ENCODE data around the gene ZNF217. TPM values are rescaled to one million over a fixed set of nuclear protein-coding genes. Genes with fewer than 3 reads are reported as not detected.

The ZNF217 gene
- total and polyA plus RNA-seq, 2 experiments from 2014 or later: 4.7 to 32.4 TPM

DNA sequence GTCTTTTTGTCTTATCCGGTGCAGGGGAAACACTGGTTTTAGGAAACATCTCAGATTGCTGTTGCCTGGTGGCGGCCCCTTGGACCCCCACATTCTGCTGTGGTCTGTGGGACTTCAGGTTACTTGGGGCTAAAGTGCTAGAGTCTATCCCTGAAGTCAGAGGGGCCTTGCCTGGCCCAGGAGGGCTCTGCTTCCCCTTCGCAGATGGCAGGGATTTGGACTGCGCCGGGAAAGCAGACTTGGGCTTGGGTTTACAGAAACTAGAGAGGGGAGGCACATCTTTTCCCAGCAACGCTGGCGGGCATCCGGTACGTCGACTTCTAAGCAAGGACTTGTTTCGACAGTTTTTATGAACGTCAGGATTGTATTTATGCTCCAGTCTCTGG lies 17.5 kb downstream of the ZNF217 start:
- no peak for DNase-seq (ENCODE audit: low spot score)
- 94% methylated on average over 12 of the region's 12 CpGs for WGBS (ENCODE audit: low lambda C conversion rate, missing lambda C conversion rate)
- H3K36me3 ChIP-seq (replicated peaks; ENCODE audit: insufficient read depth, low read depth): no peaks in the 10 kb centered on the region
- TF ChIP-seq EZH2phosphoT487 (IDR thresholded peaks at IDR 0.05; ENCODE audit: low read depth, severe bottlenecking, unreplicated experiment): no peak
- no peak for TF ChIP-seq EZH2 (IDR thresholded peaks at IDR 0.05; ENCODE audit: borderline replicate concordance)
- TF ChIP-seq, protein P1, sequence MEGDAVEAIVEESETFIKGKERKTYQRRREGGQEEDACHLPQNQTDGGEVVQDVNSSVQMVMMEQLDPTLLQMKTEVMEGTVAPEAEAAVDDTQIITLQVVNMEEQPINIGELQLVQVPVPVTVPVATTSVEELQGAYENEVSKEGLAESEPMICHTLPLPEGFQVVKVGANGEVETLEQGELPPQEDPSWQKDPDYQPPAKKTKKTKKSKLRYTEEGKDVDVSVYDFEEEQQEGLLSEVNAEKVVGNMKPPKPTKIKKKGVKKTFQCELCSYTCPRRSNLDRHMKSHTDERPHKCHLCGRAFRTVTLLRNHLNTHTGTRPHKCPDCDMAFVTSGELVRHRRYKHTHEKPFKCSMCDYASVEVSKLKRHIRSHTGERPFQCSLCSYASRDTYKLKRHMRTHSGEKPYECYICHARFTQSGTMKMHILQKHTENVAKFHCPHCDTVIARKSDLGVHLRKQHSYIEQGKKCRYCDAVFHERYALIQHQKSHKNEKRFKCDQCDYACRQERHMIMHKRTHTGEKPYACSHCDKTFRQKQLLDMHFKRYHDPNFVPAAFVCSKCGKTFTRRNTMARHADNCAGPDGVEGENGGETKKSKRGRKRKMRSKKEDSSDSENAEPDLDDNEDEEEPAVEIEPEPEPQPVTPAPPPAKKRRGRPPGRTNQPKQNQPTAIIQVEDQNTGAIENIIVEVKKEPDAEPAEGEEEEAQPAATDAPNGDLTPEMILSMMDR (IDR thresholded peaks at IDR 0.05; ENCODE audit: poor library complexity): no peak
- peaks cover 27% of the 10 kb centered on the region for H4K20me1 ChIP-seq (ENCODE audit: insufficient read depth, poor library complexity, severe bottlenecking)
- no peak overlapping the region for H3K4me3 ChIP-seq
- H3K9me2 ChIP-seq (replicated peaks; ENCODE audit: insufficient read depth): no peaks in the 10 kb centered on the region
- H3K27ac ChIP-seq: no peak overlapping the region
- no peaks in the 10 kb centered on the region for H3K27me3 ChIP-seq
- no peaks in the 10 kb centered on the region for H3K9me3 ChIP-seq (ENCODE audit: low read depth)
- H3K4me1 ChIP-seq (ENCODE audit: insufficient read depth): peaks cover 21% of the 10 kb centered on the region
- no peak overlapping the region for H3K4me2 ChIP-seq
- no peak overlapping the region for H2AFZ ChIP-seq
- H3K79me2 ChIP-seq: peaks cover 96% of the 10 kb centered on the region

DNA sequence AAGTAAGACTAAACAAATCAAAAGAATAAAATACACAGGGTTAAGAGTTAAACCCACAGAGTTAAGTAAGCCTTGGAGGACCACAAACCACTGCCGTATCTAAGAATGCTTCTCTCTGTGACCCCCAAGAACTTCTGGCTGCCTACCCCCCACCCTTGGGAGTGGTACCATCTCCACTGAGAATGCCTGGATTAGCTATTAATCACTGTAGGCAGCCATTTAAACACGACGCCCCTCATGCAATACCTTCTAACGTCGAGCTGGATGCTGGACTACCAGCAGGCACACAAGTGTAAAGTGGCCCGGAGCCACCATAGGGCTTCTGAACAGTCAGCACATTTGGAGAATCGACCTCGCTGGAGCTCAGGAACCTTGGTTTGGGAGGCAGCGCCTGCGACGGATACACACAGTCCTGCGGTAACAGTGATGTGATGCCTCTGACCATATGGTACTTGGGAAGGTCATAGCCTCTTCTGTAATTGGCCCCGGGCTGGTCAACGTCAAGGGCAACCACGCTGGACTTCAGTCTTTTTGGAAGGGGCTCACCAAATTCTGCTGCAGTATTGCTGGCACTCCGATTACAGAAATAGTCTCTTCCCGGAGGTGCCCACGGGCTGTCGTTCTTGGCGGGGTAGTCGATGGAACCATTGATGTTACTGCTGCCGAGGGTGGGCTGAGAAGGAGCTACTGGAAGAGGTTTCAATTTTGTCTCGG lies 18.0 kb downstream of the ZNF217 start:
- Histone ChIP-seq H4K20me1 (ENCODE audit: insufficient read depth, poor library complexity, severe bottlenecking) (peaks cover 33% of the 10 kb centered on the region), H3K27ac (no peak overlapping the region), H3K4me2 (no peak overlapping the region), H3K36me3 (replicated peaks; ENCODE audit: insufficient read depth, low read depth) (no peaks in the 10 kb centered on the region), H3K27me3 (no peaks in the 10 kb centered on the region), H3K79me2 (peaks cover 96% of the 10 kb centered on the region), H3K4me3 (no peak overlapping the region), H2AFZ (no peak overlapping the region), H3K4me1 (ENCODE audit: insufficient read depth) (peaks cover 21% of the 10 kb centered on the region), H3K9me3 (ENCODE audit: low read depth) (no peaks in the 10 kb centered on the region), H3K9me2 (replicated peaks; ENCODE audit: insufficient read depth) (no peaks in the 10 kb centered on the region)
- WGBS (ENCODE audit: low lambda C conversion rate, missing lambda C conversion rate): 94% methylated on average over 23 of the region's 23 CpGs
- no peak for DNase-seq (ENCODE audit: low spot score)
- TF ChIP-seq, protein P1 (IDR thresholded peaks at IDR 0.05; ENCODE audit: poor library complexity): no peak
- no peak for TF ChIP-seq EZH2 (IDR thresholded peaks at IDR 0.05; ENCODE audit: borderline replicate concordance)
- TF ChIP-seq EZH2phosphoT487 (IDR thresholded peaks at IDR 0.05; ENCODE audit: low read depth, severe bottlenecking, unreplicated experiment): no peak

DNA sequence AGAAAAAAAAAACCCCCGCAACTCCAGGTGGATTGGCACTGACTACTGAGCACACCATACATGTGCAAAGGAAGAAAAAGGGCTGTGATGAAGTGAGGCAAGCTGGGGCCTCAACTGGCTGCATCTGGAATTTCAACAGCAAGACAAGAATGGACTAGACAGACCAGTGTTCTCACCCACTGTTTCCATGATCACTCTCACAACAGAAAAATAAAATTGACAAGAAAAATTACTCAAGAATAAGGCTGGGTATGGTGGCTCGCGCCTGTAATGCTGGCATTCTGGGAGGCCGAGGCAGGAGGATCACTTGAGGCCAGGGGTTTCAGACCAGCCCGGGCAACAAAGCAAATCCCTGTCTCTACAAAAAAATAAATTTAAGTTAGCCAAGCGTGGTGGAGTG lies 18.8 kb downstream of the ZNF217 start:
- no peak for DNase-seq (ENCODE audit: low spot score)
- WGBS (ENCODE audit: low lambda C conversion rate, missing lambda C conversion rate): 97% methylated on average over 6 of the region's 6 CpGs
- Histone ChIP-seq H3K9me3 (ENCODE audit: low read depth) (no peaks in the 10 kb centered on the region), H3K27ac (no peak overlapping the region), H3K4me1 (ENCODE audit: insufficient read depth) (peaks cover 12% of the 10 kb centered on the region), H3K79me2 (peaks cover 93% of the 10 kb centered on the region), H3K9me2 (replicated peaks; ENCODE audit: insufficient read depth) (no peaks in the 10 kb centered on the region), H3K4me3 (no peak overlapping the region), H3K4me2 (no peak overlapping the region), H4K20me1 (ENCODE audit: insufficient read depth, poor library complexity, severe bottlenecking) (peaks cover 37% of the 10 kb centered on the region), H2AFZ (no peak overlapping the region), H3K36me3 (replicated peaks; ENCODE audit: insufficient read depth, low read depth) (no peaks in the 10 kb centered on the region), H3K27me3 (no peaks in the 10 kb centered on the region)
- TF ChIP-seq, protein P1 (IDR thresholded peaks at IDR 0.05; ENCODE audit: poor library complexity): no peak
- TF ChIP-seq EZH2 (IDR thresholded peaks at IDR 0.05; ENCODE audit: borderline replicate concordance) (no peak), EZH2phosphoT487 (IDR thresholded peaks at IDR 0.05; ENCODE audit: low read depth, severe bottlenecking, unreplicated experiment) (no peak)

Measured in hepatocyte (in vitro differentiated cells).